MCF 10A (cell line): Measurements from ENCODE around the gene RTL10. TPM values are rescaled to one million over a fixed set of nuclear protein-coding genes. Genes with fewer than 3 reads are reported as not detected.
"Not testable (repeated sequence)": the region's sequence is repeated elsewhere in the genome, so short reads cannot be mapped to it uniquely, and the experiment has no call there.

Experiments
- BruUV-seq: library from RNA; stranded (reverse); fragments of 400-500 nt; replicated peaks from 2 replicates; lab custom pipeline; 2021; lab: Mats Ljungman, UMichigan
- CTCF ChIA-PET: fragments of 300-600 bp; sonication (Branson Sonifier 250); formaldehyde crosslinking; extraction: SDS; loops from one replicate; lab custom pipeline; 2021; ENCODE audit warnings: antibody characterized with exemption, inconsistent platforms; lab: Yijun Ruan, JAX
- POLR2A ChIA-PET: fragments of 300-600, 350-650 bp; sonication (Branson Sonifier 250); formaldehyde crosslinking; extraction: SDS; loops from one replicate; lab custom pipeline; 2020; ENCODE audit warnings: antibody characterized with exemption, inconsistent platforms; lab: Yijun Ruan, JAX
- DNase-seq: peaks from one replicate; pipeline ENCODE4 v3.0.0-alpha.2; 2018; ENCODE audit not compliant: unreplicated experiment
- H3K27ac Mint-ChIP-seq: one replicate; pipeline ENCODE4 v1.8.0; 2022; ENCODE audit warnings: mild to moderate bottlenecking, low read depth, mixed read lengths; ENCODE audit not compliant: unreplicated experiment
- H3K27me3 Mint-ChIP-seq: one replicate; pipeline ENCODE4 v1.8.0; 2022; ENCODE audit warnings: mixed read lengths; ENCODE audit not compliant: insufficient read depth, unreplicated experiment
- H3K36me3 Mint-ChIP-seq: one replicate; pipeline ENCODE4 v1.8.0; 2022; ENCODE audit warnings: mild to moderate bottlenecking, moderate library complexity, mixed read lengths; ENCODE audit not compliant: insufficient read depth, unreplicated experiment
- H3K4me1 Mint-ChIP-seq: one replicate; pipeline ENCODE4 v1.8.0; 2022; ENCODE audit warnings: mixed read lengths; ENCODE audit not compliant: insufficient read depth, unreplicated experiment
- H3K4me3 Mint-ChIP-seq: one replicate; pipeline ENCODE4 v1.8.0; 2022; ENCODE audit warnings: mild to moderate bottlenecking, moderate library complexity, mixed read lengths; ENCODE audit not compliant: unreplicated experiment
- H3K9me3 Mint-ChIP-seq: one replicate; pipeline ENCODE4 v1.8.0; 2022; ENCODE audit warnings: mixed read lengths; ENCODE audit not compliant: unreplicated experiment
- intact Hi-C: fragments of 100-400 bp; cut with micrococcal nuclease; formaldehyde crosslinking; loops from 2 replicates; pipeline ENCODE4 v1.14.1; 2022
- total RNA-seq: library from RNA; stranded (reverse); gene quantifications from 2 replicates; pipeline ENCODE4 v1.2.3, GENCODE V29; 2022
- TF ChIP-seq, protein P1 (sequence below): fragments of 200-600 bp; IDR thresholded peaks from one replicate; pipeline ENCODE4 v1.8.0; 2022; ENCODE audit warnings: antibody characterized with exemption, mild to moderate bottlenecking; ENCODE audit not compliant: unreplicated experiment

Gene RTL10
- total RNA-seq, 1 experiment from 2014 or later: 20.6 TPM

DNA sequence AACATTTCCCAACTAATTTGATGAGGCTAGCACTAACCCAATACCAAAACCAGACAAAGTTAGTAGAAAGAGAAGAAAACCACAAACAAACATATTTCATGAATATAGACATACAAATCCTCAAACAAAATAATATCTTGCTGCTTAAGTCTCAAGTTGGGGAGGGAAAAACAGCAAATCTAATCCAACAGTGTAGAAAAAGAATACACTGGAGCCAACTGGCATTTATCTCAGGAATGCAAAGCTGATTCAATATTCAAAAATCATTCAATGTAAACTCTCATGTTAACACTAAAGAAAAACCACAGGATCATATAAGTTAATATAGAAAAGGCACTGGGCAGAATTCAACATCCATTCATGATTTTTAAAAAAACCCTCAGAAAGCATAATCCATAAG, 18.2 kb downstream of the RTL10 start:
- intact Hi-C loops: no loop called here
- Mint-ChIP-seq H3K4me1 (peaks cover 6% of the 10 kb centered on the region), H3K27me3 (no peaks in the 10 kb centered on the region), H3K4me3 (no peak overlapping the region), H3K27ac (no peak overlapping the region), H3K9me3 (no peaks in the 10 kb centered on the region), H3K36me3 (no peaks in the 10 kb centered on the region)
- TF ChIP-seq, protein P1, sequence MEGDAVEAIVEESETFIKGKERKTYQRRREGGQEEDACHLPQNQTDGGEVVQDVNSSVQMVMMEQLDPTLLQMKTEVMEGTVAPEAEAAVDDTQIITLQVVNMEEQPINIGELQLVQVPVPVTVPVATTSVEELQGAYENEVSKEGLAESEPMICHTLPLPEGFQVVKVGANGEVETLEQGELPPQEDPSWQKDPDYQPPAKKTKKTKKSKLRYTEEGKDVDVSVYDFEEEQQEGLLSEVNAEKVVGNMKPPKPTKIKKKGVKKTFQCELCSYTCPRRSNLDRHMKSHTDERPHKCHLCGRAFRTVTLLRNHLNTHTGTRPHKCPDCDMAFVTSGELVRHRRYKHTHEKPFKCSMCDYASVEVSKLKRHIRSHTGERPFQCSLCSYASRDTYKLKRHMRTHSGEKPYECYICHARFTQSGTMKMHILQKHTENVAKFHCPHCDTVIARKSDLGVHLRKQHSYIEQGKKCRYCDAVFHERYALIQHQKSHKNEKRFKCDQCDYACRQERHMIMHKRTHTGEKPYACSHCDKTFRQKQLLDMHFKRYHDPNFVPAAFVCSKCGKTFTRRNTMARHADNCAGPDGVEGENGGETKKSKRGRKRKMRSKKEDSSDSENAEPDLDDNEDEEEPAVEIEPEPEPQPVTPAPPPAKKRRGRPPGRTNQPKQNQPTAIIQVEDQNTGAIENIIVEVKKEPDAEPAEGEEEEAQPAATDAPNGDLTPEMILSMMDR: no peak
- DNase-seq: no peak
- POLR2A ChIA-PET: interaction anchor here (1.2 kb wide), 1 partner anchor 19 kb away, joined by 5 read pairs; the partner anchor contains the start of genes GNB1L and RTL10
- no TSS peak for BruUV-seq
- CTCF ChIA-PET: no interaction called here

DNA sequence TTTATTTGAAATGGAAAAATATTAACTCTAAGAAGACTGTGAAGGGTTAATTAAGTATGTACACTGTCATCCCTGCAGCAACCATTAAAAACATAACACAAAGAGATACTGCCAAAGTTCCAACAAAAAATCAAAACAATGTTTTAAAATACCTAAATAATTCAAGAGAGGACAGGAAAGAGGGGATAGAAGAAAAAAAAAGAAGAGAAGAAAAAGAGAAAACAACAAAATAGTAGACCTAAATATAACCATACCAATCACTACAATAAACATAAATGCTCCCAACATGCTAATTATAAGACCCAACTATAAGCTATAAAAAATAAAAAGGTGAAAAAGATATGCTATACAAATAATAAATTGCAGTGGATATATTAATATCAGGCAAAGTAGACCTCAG, 20.1 kb downstream of the RTL10 start:
- intact Hi-C loops: no loop called here
- no TSS peak for BruUV-seq
- TF ChIP-seq, protein P1: no peak
- Mint-ChIP-seq H3K27me3 (no peaks in the 10 kb centered on the region), H3K36me3 (no peaks in the 10 kb centered on the region), H3K9me3 (no peaks in the 10 kb centered on the region), H3K4me3 (no peak overlapping the region), H3K4me1 (peaks cover 6% of the 10 kb centered on the region), H3K27ac (no peak overlapping the region)
- ChIA-PET POLR2A (interaction anchor here (1.5 kb wide), 1 partner anchor 14 kb away, joined by 7 read pairs; no protein-coding TSS in a partner anchor), CTCF (interaction anchor here (0.5 to 0.7 kb wide), 2 partner anchors 13 to 76 kb away, joined by 3 read pairs; no protein-coding TSS in a partner anchor)
- DNase-seq: no peak

DNA sequence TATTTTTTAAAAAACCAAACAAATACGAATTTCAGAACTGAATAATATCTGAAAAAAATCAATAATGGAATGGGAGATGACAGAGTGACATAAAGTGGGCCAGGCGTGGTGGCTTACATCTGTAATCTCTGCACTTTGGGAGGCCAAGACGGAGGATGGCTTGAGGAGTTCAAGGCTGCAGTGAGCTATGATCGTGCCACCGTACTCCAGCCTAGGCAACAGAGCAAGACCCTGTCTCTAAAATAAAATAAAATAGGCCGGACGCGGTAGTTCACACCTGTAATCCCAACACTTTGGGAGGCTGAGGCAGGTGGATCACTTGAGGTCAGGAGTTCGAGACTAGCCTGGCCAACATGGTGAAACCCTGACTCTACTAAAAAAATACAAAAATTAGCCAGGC, 21.3 kb downstream of the RTL10 start:
- intact Hi-C loops, CTCF ChIA-PET, DNase-seq, H3K36me3 Mint-ChIP-seq, H3K27me3 Mint-ChIP-seq, H3K9me3 Mint-ChIP-seq, H3K27ac Mint-ChIP-seq, BruUV-seq, H3K4me3 Mint-ChIP-seq, H3K4me1 Mint-ChIP-seq: not testable (repeated sequence)
- POLR2A ChIA-PET: interaction anchor here (0.7 to 1.3 kb wide), 2 partner anchors 13 to 21 kb away, joined by 3 read pairs; partner anchors contain the start of genes GNB1L and RTL10

DNA sequence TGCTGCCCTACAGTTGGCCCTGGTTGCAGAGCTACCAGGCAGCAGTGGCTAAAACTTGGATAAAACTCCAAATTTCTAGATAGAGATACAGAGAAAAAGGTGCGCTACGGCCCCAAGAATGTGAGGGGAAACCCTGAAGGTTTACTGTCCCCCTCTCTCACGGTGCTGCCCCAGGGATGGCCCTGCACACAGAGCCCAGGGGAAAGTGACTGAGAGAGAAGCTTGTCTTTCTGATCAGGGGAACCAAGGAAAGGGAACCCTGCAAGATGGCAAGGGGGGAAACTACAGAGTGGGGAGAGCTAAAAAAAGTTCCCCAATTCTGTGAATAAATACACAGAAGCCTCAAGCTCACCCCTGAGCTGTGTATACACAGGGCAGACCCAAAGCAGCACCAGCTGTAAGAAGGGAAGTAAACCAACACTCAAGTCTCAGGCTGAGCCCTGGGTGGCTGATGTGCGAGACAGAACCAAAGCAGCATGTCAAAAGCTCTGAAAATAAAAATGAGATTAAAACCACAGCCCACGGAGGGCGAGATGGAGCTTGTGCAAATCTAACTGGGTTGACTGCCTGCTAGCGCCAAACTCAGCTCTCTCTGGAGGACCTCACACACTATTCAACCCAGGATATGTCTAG, 22.1 kb downstream of the RTL10 start:
- no TSS peak for BruUV-seq
- no peaks in the 10 kb centered on the region for H3K36me3 Mint-ChIP-seq
- POLR2A ChIA-PET: interaction anchor here (0.7 to 1.5 kb wide), 4 partner anchors 14 to 26 kb away, joined by 3 to 4 read pairs (median 3); partner anchors contain the start of genes GNB1L and RTL10
- H3K9me3 Mint-ChIP-seq: no peaks in the 10 kb centered on the region
- intact Hi-C loops: no loop called here
- no peak overlapping the region for H3K27ac Mint-ChIP-seq
- H3K27me3 Mint-ChIP-seq: no peaks in the 10 kb centered on the region
- TF ChIP-seq, protein P1: no peak
- peaks cover 12% of the 10 kb centered on the region for H3K4me1 Mint-ChIP-seq
- CTCF ChIA-PET: interaction anchor here (0.5 to 1.0 kb wide), 4 partner anchors 8 to 58 kb away, joined by 3 to 5 read pairs (median 3); no protein-coding TSS in a partner anchor
- no peak overlapping the region for H3K4me3 Mint-ChIP-seq
- no peak for DNase-seq

DNA sequence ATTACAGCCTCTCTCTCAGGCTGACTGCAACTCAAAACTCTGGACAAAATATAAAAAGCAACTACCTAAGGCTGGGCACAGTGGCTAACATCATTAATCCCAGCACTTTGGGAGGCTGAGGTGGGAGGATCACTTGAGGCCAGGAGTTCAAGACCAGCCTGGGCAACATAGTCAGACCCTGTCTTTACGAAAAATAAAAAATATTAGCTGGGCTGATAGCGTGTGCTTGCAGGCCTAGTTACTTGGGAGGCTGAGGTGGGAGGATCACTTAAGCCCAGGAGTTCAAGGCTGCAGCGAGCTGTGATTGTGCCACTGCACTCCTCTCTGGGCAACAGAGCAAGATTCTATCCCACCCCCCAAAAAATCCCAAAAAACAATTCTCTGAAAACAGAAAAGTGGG, 22.7 kb downstream of the RTL10 start:
- BruUV-seq, intact Hi-C loops, DNase-seq, H3K36me3 Mint-ChIP-seq, H3K4me3 Mint-ChIP-seq, H3K27me3 Mint-ChIP-seq, H3K9me3 Mint-ChIP-seq, H3K27ac Mint-ChIP-seq: not testable (repeated sequence)
- POLR2A ChIA-PET: interaction anchor here (1.1 to 1.5 kb wide), 3 partner anchors 15 to 25 kb away, joined by 3 to 4 read pairs (median 3); no protein-coding TSS in a partner anchor
- H3K4me1 Mint-ChIP-seq: peaks cover 16% of the 10 kb centered on the region
- CTCF ChIA-PET: interaction anchor here (0.6 to 1.0 kb wide), 4 partner anchors 7 to 59 kb away, joined by 3 to 5 read pairs (median 3); no protein-coding TSS in a partner anchor
